HG03097 (cell line): ENCODE data around the gene TJP3.
"Not testable (repeated sequence)": the region's sequence is repeated elsewhere in the genome, so short reads cannot be mapped to it uniquely, and the experiment has no call there.

Experiments
- ATAC-seq: cut with Tn5 transposase; IDR thresholded peaks from one replicate; pipeline ENCODE4 v1.9.1; 2021; ENCODE audit not compliant: unreplicated experiment, low FRiP score

The TJP3 gene

GRCh38 chr19:3738477-3739220 lies 30.5 kb downstream of the TJP3 start:
- ATAC-seq: no peak

- no peak for ATAC-seq
Measured at GRCh38 chr19:3740431-3740830, 32.2 kb downstream of the TJP3 start.

GRCh38 chr19:3743486-3743885 lies 35.3 kb downstream of the TJP3 start:
- no peak for ATAC-seq

GRCh38 chr19:3745363-3746045 lies 37.3 kb downstream of the TJP3 start:
- ATAC-seq: no peak

GRCh38 chr19:3746371-3747056 lies 38.3 kb downstream of the TJP3 start:
- ATAC-seq: no peak

GRCh38 chr19:3748965-3749364 lies 40.8 kb downstream of the TJP3 start:
- no peak for ATAC-seq

GRCh38 chr19:3750211-3750610 lies 42.0 kb downstream of the TJP3 start:
- no peak for ATAC-seq

GRCh38 chr19:3751236-3751635 lies 43.1 kb downstream of the TJP3 start:
- ATAC-seq: no peak

GRCh38 chr19:3752492-3752891 lies 44.3 kb downstream of the TJP3 start:
- ATAC-seq: no peak

- ATAC-seq: no peak
Measured at GRCh38 chr19:3753631-3754410, 45.6 kb downstream of the TJP3 start.

- ATAC-seq: not testable (repeated sequence)
Measured at GRCh38 chr19:3757705-3758104, 49.5 kb downstream of the TJP3 start.

- not testable (repeated sequence) for ATAC-seq
Measured at GRCh38 chr19:3758297-3758696, 50.1 kb downstream of the TJP3 start.

- ATAC-seq: no peak
Measured at GRCh38 chr19:3759482-3760254, 51.5 kb downstream of the TJP3 start.

- ATAC-seq: peak; percentile 1
Measured at GRCh38 chr19:3760871-3761361, 52.7 kb downstream of the TJP3 start.

- ATAC-seq: peak; percentile 46
Measured at GRCh38 chr19:3761382-3762129, 53.4 kb downstream of the TJP3 start, which contains the start of gene APBA3. Gene APBA3, minus strand, starts transcription at chr19:3761692. Its CDS starts 1,428 bp downstream, at chr19:3760264.

- no peak for ATAC-seq
Measured at GRCh38 chr19:3762130-3762473, 53.9 kb downstream of the TJP3 start.

- peak; percentile 62 for ATAC-seq
Measured at GRCh38 chr19:3762501-3763459, 54.6 kb downstream of the TJP3 start, which contains the start of gene MRPL54. Gene MRPL54, plus strand, starts transcription at chr19:3762682. Its CDS starts 19 bp downstream, at chr19:3762701.

GRCh38 chr19:3765121-3765520 lies 56.9 kb downstream of the TJP3 start:
- no peak for ATAC-seq
